Vagina (tissue), 2 donors: ENCODE results near the gene METTL23. TPM values are rescaled to one million over a fixed set of nuclear protein-coding genes. Genes with fewer than 3 reads are reported as not detected.

Experiments used
- DNase-seq, 2 donors: peaks; one replicate each; pipeline ENCODE4 v3.0.0-alpha.2; 2017; ENCODE audit errors: extremely low spot score in 2 of 2
- H3K27ac ChIP-seq: fragments of 200-600 bp; sonication (generic); one replicate; pipeline ENCODE4 v1.5.1; 2019
- H3K27me3 ChIP-seq: fragments of 200-600 bp; sonication (generic); one replicate; pipeline ENCODE4 v1.5.1; 2019
- H3K36me3 ChIP-seq, 2 donors: fragments of 200-600 bp; sonication (generic); one replicate each; pipeline ENCODE4 v1.5.1; 2017 to 2019
- H3K4me1 ChIP-seq: fragments of 200-600 bp; sonication (generic); one replicate; pipeline ENCODE4 v1.5.1; 2019
- H3K4me3 ChIP-seq, 2 donors: fragments of 200-600 bp; sonication (generic); 1 replicate in 1 of 2; 2 replicates in 1 of 2; pipeline ENCODE4 v1.5.1; 2016 to 2019
- H3K9me3 ChIP-seq: fragments of 200-600 bp; sonication (generic); one replicate; pipeline ENCODE4 v1.5.1; 2019
- POLR2A ChIP-seq, 2 donors: fragments of 450-650 bp; IDR thresholded peaks; one replicate each; pipeline ENCODE4 v1.6.1; 2017; ENCODE audit warnings: antibody characterized with exemption in 2 of 2, mild to moderate bottlenecking in 2 of 2, moderate library complexity in 2 of 2
- POLR2AphosphoS5 ChIP-seq, 2 donors: sonication (generic); formaldehyde crosslinking; IDR thresholded peaks; one replicate each; pipeline ENCODE4 v1.9.0; 2017; ENCODE audit warnings: antibody characterized with exemption in 2 of 2, mild to moderate bottlenecking in 2 of 2, low read depth in 1 of 2; ENCODE audit not compliant: insufficient read depth in 1 of 2
- intact Hi-C: fragments of 100-400 bp; cut with DNase I; formaldehyde crosslinking; loops from one replicate; pipeline ENCODE4 v1.15.1; 2023
- total RNA-seq: library from RNA; depleted of rRNA; stranded (reverse); fragments of >200 nt; gene quantifications from one replicate; pipeline ENCODE4 v1.2.3, GENCODE V29; 2016
- TF ChIP-seq, protein P1 (sequence below), 3 experiments: fragments of 450-650 bp in 2 of 3; fragments of 200-600 bp in 1 of 3; sonication (generic) in 1 of 3; IDR thresholded peaks; one replicate each; pipeline ENCODE4 v1.5.1; 2017 to 2019; ENCODE audit warnings: antibody characterized with exemption in 3 of 3, mild to moderate bottlenecking in 2 of 3, moderate library complexity in 2 of 3

Gene METTL23
- total RNA-seq, 1 donor from 2014 or later = 20.9 TPM

DNA sequence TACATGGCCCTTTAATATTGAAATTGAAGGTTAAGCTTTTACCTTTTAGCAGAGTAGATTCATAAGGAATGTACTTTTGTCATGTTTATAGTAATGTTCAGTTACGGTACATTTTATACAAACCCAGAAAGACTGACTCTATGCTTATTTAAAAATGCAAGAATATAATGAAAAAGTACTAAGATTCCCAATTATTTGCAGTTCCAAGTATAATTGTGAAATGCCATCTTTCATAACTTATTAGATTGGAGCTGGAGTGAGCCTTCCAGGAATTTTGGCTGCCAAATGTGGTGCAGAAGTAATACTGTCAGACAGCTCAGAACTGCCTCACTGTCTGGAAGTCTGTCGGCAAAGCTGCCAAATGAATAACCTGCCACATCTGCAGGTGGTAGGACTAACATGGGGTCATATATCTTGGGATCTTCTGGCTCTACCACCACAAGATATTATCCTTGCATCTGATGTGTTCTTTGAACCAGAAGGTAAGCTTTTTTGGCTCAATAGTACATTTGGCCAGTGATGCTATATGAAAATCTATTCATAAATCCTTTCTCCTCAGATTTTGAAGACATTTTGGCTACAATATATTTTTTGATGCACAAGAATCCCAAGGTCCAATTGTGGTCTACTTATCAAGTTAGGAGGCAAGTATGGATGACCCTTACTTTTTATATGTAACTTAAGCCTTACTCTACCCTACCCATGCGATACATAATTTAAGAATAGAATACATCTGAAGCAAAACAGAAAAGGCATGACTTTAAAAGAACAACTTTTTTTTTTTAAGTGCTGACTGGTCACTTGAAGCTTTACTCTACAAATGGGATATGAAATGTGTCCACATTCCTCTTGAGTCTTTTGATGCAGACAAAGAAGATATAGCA is 6.3 kb downstream of the METTL23 start:
- Histone ChIP-seq H3K27me3 (no peaks in the 10 kb centered on the region), H3K9me3 (no peaks in the 10 kb centered on the region), H3K27ac (no peak overlapping the region), H3K4me1 (peaks cover 65% of the 10 kb centered on the region), H3K36me3 (peaks cover 0 to 55% of the 10 kb centered on the region in 2 donors), H3K4me3 (no peak overlapping the region)
- no peak for TF ChIP-seq POLR2A (IDR thresholded peaks at IDR 0.05)
- no peak for TF ChIP-seq POLR2AphosphoS5 (IDR thresholded peaks at IDR 0.05; ENCODE audit: insufficient read depth in 1 of 2, low read depth in 1 of 2)
- TF ChIP-seq, protein P1, sequence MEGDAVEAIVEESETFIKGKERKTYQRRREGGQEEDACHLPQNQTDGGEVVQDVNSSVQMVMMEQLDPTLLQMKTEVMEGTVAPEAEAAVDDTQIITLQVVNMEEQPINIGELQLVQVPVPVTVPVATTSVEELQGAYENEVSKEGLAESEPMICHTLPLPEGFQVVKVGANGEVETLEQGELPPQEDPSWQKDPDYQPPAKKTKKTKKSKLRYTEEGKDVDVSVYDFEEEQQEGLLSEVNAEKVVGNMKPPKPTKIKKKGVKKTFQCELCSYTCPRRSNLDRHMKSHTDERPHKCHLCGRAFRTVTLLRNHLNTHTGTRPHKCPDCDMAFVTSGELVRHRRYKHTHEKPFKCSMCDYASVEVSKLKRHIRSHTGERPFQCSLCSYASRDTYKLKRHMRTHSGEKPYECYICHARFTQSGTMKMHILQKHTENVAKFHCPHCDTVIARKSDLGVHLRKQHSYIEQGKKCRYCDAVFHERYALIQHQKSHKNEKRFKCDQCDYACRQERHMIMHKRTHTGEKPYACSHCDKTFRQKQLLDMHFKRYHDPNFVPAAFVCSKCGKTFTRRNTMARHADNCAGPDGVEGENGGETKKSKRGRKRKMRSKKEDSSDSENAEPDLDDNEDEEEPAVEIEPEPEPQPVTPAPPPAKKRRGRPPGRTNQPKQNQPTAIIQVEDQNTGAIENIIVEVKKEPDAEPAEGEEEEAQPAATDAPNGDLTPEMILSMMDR (IDR thresholded peaks at IDR 0.05) = no peak
- intact Hi-C loops = no loop called here
- no peak for DNase-seq

DNA sequence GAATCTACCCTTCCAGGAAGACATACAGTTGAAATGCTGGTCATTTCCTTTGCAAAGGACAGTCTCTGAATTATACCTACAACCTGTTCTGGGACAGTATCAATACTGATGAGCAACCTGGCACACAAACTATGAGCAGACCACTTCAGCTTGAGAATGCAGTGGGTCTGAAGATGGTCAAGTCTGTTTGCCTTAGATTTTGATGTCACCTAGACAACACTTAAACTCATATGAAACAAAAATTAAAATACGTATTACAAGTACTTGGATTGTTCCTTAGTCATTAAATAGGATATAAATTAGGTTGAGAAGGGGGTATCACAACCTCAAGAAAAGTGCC is 6.9 kb downstream of the METTL23 start:
- intact Hi-C loops = no loop called here
- H3K4me3 ChIP-seq = peak overlapping the region in 1 of 2 donors; percentile 98
- TF ChIP-seq, protein P1 (IDR thresholded peaks at IDR 0.05) = no peak
- no peak for TF ChIP-seq POLR2AphosphoS5 (IDR thresholded peaks at IDR 0.05; ENCODE audit: insufficient read depth in 1 of 2, low read depth in 1 of 2)
- no peak for TF ChIP-seq POLR2A (IDR thresholded peaks at IDR 0.05)
- no peak overlapping the region for H3K27ac ChIP-seq
- no peak for DNase-seq
- H3K9me3 ChIP-seq = no peaks in the 10 kb centered on the region
- no peaks in the 10 kb centered on the region for H3K27me3 ChIP-seq
- H3K4me1 ChIP-seq = peaks cover 64% of the 10 kb centered on the region
- peaks cover 0 to 55% of the 10 kb centered on the region in 2 donors for H3K36me3 ChIP-seq

DNA sequence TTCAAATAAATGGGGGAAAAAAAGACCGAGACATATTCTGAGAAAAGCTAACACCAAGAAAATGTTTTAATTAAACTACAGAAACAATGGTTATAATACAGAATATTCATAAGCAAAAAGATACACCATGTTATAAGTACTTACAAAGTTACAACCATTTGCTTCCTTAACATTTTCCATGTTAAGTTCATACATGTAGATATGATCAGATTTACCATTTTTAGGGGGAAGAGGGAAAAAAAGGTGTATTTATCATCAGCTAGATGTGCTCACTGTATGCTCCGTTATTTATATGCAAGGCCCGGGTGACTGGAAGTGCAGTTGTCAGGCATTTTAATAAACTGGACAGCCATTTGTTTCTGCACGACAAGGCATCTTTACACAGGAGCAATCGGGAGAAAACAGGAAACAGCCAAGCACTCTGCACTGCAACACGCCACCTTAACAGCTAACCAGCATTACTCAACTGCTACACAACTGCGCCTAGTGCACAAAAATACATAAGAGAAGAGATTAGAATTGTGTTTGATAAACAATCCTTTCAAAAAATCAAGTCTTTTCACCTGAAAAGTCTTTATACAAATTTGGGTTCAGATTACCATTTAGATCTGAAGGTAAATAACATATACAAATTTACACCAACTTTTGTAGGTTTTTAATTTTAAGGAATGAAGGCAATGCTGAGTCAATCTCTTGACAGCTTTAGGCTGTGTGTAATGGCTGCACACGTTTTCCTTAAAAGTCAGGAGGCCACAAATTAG is 7.6 kb downstream of the METTL23 start:
- no peak for TF ChIP-seq POLR2AphosphoS5 (IDR thresholded peaks at IDR 0.05; ENCODE audit: insufficient read depth in 1 of 2, low read depth in 1 of 2)
- TF ChIP-seq, protein P1 (IDR thresholded peaks at IDR 0.05) = no peak
- no peak for TF ChIP-seq POLR2A (IDR thresholded peaks at IDR 0.05)
- Histone ChIP-seq H3K4me3 (peak overlapping the region; percentile 98 to 100), H3K9me3 (no peaks in the 10 kb centered on the region), H3K36me3 (peaks cover 0 to 55% of the 10 kb centered on the region in 2 donors), H3K27me3 (no peaks in the 10 kb centered on the region), H3K27ac (peak overlapping the region; percentile 99), H3K4me1 (peaks cover 64% of the 10 kb centered on the region)
- intact Hi-C loops = no loop called here
- no peak for DNase-seq

DNA sequence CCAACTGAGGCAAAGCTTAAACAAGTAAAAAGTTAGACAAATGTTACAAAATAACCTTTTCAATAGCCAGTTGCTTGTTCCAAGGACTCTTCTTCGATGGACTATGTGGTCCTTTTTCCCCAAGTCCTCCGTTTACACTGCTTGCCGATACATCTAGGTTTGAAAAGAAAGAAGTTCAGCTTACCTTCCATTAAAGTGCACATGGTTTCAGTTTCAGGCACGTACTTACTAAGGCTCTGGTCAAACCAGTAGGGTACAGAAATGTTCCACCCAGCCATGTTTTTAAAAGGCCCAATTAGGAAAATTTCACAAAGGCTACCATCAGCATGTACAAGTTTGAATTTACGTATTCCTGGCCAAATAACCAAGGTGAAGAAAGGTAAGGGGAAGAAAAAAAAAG is 8.4 kb downstream of the METTL23 start:
- no peak for DNase-seq
- peaks cover 0 to 50% of the 10 kb centered on the region in 2 donors for H3K36me3 ChIP-seq
- peak overlapping the region; percentile 98 to 100 for H3K4me3 ChIP-seq
- H3K27ac ChIP-seq = peak overlapping the region; percentile 99
- peaks cover 67% of the 10 kb centered on the region for H3K4me1 ChIP-seq
- intact Hi-C loops = no loop called here
- H3K27me3 ChIP-seq = no peaks in the 10 kb centered on the region
- no peaks in the 10 kb centered on the region for H3K9me3 ChIP-seq
- TF ChIP-seq, protein P1 (IDR thresholded peaks at IDR 0.05) = no peak
- TF ChIP-seq POLR2AphosphoS5 (IDR thresholded peaks at IDR 0.05; ENCODE audit: insufficient read depth in 1 of 2, low read depth in 1 of 2) (no peak), POLR2A (IDR thresholded peaks at IDR 0.05) (no peak)
